PC-3 (cell line): Measurements from ENCODE around the gene PARP1. TPM values are rescaled to one million over a fixed set of nuclear protein-coding genes. Genes with fewer than 3 reads are reported as not detected.

Source experiments
- ATAC-seq: fragments of 200-7000 bp; cut with Tn5 transposase; 2 replicates; pipeline ENCODE4 v1.9.1; 2020; ENCODE audit warnings: mild to moderate bottlenecking, moderate library complexity
- BruUV-seq: library from RNA; stranded (reverse); fragments of 400-500 nt; replicated peaks from 2 replicates; lab custom pipeline; 2021; lab: Mats Ljungman, UMichigan
- CTCF ChIA-PET: fragments of 300-600 bp; sonication (Branson Sonifier 250); formaldehyde crosslinking; loops from one replicate; lab custom pipeline; 2022; ENCODE audit warnings: antibody characterized with exemption; lab: Charles Lee
- POLR2A ChIA-PET: fragments of 300-600 bp; sonication (Branson Sonifier 250); formaldehyde crosslinking; loops from one replicate; lab custom pipeline; 2022; ENCODE audit warnings: antibody characterized with exemption; ENCODE audit not compliant: unreplicated experiment; lab: Charles Lee
- DNase-seq: peaks from one replicate; pipeline ENCODE4 v3.0.0-alpha.2; 2015
- H2AFZ ChIP-seq: fragments of 300-600 bp; sonication (generic); 2 replicates; pipeline ENCODE4 v1.6.0; 2016; ENCODE audit warnings: antibody characterized with exemption, low read length
- H3F3A ChIP-seq: fragments of 300-600 bp; sonication (generic); one replicate; pipeline ENCODE4 v1.6.0; 2017; ENCODE audit warnings: antibody characterized with exemption, low read length, control low read depth, mild to moderate bottlenecking; ENCODE audit not compliant: unreplicated experiment
- H3K27ac ChIP-seq: fragments of 300-600 bp; sonication (generic); 2 replicates; pipeline ENCODE4 v1.5.1; 2016; ENCODE audit warnings: mild to moderate bottlenecking, low read length
- H3K27me3 ChIP-seq: fragments of 300-600 bp; sonication (generic); 2 replicates; pipeline ENCODE4 v1.6.1; 2016; ENCODE audit warnings: low read length, mixed read lengths
- H3K36me3 ChIP-seq: fragments of 300-600 bp; sonication (generic); 2 replicates; pipeline ENCODE4 v1.6.1; 2016; ENCODE audit warnings: low read depth, mixed run types, low read length, mixed read lengths
- H3K4me1 ChIP-seq: fragments of 300-600 bp; sonication (generic); 2 replicates; pipeline ENCODE4 v1.5.1; 2016; ENCODE audit warnings: low read length; ENCODE audit not compliant: insufficient read depth
- H3K4me2 ChIP-seq: fragments of 300-600 bp; sonication (generic); 2 replicates; pipeline ENCODE4 v1.6.0; 2016; ENCODE audit warnings: low read length
- H3K4me3 ChIP-seq: fragments of 300-600 bp; sonication (generic); 2 replicates; pipeline ENCODE4 v1.5.1; 2016; ENCODE audit warnings: mild to moderate bottlenecking, low read length, mixed read lengths
- H3K79me2 ChIP-seq: fragments of 300-600 bp; sonication (generic); 2 replicates; pipeline ENCODE4 v1.6.1; 2017; ENCODE audit warnings: low read length, mixed read lengths
- H3K9ac ChIP-seq: fragments of 300-600 bp; sonication (generic); 2 replicates; pipeline ENCODE4 v1.6.0; 2016; ENCODE audit warnings: mild to moderate bottlenecking, low read length
- H3K9me2 ChIP-seq: fragments of 300-600 bp; sonication (generic); replicated peaks from 2 replicates; pipeline ENCODE4 v1.6.1; 2016; ENCODE audit warnings: mixed run types, low read length, mixed read lengths
- H3K9me3 ChIP-seq: fragments of 300-600 bp; sonication (generic); 2 replicates; pipeline ENCODE4 v1.6.1; 2016; ENCODE audit warnings: low read length, mixed read lengths
- H4K20me1 ChIP-seq: fragments of 300-600 bp; sonication (generic); 2 replicates; pipeline ENCODE4 v1.6.1; 2016; ENCODE audit warnings: low read length, mixed read lengths
- EZH2 ChIP-seq: fragments of 300-600 bp; sonication (generic); IDR thresholded peaks from one replicate; pipeline ENCODE4 v1.6.1; 2017; ENCODE audit warnings: antibody characterized with exemption, mild to moderate bottlenecking, low read length; ENCODE audit not compliant: unreplicated experiment
- EZH2phosphoT487 ChIP-seq: fragments of 300-600 bp; sonication (generic); IDR thresholded peaks from 2 replicates; pipeline ENCODE4 v1.6.1; 2018; ENCODE audit warnings: mild to moderate bottlenecking, antibody characterized with exemption, low read length, borderline replicate concordance
- intact Hi-C: fragments of 100-400 bp; cut with micrococcal nuclease; formaldehyde crosslinking; loops from 2 replicates; pipeline ENCODE4 v1.9.0; 2023
- total RNA-seq: library from RNA; depleted of rRNA; stranded (reverse); fragments of >200 nt; gene quantifications from 2 replicates; pipeline ENCODE4 v1.2.3, GENCODE V29; 2014
- TF ChIP-seq, protein P1 (sequence below): fragments of 300-600 bp; sonication (generic); conservative IDR thresholded peaks from 2 replicates; pipeline ENCODE4 v1.5.1; 2017; ENCODE audit warnings: antibody characterized with exemption, low read depth, mild to moderate bottlenecking, low read length

PARP1 gene
- total RNA-seq, 1 experiment from 2014 or later = 538 TPM

GRCh38 chr1:226355669-226356551, 52.0 kb downstream of the PARP1 start:
- Histone ChIP-seq H2AFZ (no peak overlapping the region), H3K4me2 (no peak overlapping the region), H3K27me3 (no peaks in the 10 kb centered on the region), H4K20me1 (no peaks in the 10 kb centered on the region), H3F3A (no peaks in the 10 kb centered on the region), H3K4me3 (no peak overlapping the region), H3K4me1 (no peaks in the 10 kb centered on the region), H3K36me3 (peaks cover 36% of the 10 kb centered on the region), H3K9me2 (no peaks in the 10 kb centered on the region), H3K79me2 (no peaks in the 10 kb centered on the region), H3K9ac (no peak overlapping the region), H3K27ac (no peak overlapping the region), H3K9me3 (no peaks in the 10 kb centered on the region)
- intact Hi-C loops = no loop called here
- BruUV-seq = no TSS peak
- TF ChIP-seq EZH2 (no peak), EZH2phosphoT487 (no peak)
- TF ChIP-seq, protein P1, sequence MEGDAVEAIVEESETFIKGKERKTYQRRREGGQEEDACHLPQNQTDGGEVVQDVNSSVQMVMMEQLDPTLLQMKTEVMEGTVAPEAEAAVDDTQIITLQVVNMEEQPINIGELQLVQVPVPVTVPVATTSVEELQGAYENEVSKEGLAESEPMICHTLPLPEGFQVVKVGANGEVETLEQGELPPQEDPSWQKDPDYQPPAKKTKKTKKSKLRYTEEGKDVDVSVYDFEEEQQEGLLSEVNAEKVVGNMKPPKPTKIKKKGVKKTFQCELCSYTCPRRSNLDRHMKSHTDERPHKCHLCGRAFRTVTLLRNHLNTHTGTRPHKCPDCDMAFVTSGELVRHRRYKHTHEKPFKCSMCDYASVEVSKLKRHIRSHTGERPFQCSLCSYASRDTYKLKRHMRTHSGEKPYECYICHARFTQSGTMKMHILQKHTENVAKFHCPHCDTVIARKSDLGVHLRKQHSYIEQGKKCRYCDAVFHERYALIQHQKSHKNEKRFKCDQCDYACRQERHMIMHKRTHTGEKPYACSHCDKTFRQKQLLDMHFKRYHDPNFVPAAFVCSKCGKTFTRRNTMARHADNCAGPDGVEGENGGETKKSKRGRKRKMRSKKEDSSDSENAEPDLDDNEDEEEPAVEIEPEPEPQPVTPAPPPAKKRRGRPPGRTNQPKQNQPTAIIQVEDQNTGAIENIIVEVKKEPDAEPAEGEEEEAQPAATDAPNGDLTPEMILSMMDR = no peak
- DNase-seq (no peak), ATAC-seq (no peak)
- CTCF ChIA-PET = no interaction called here
- POLR2A ChIA-PET = no interaction called here

GRCh38 chr1:226355016-226355415, 52.9 kb downstream of the PARP1 start:
- no peaks in the 10 kb centered on the region for H3K4me1 ChIP-seq
- H3K9me3 ChIP-seq = no peaks in the 10 kb centered on the region
- H3K27ac ChIP-seq = no peak overlapping the region
- no peak overlapping the region for H3K4me3 ChIP-seq
- POLR2A ChIA-PET = no interaction called here
- no peaks in the 10 kb centered on the region for H3F3A ChIP-seq
- H3K79me2 ChIP-seq = no peaks in the 10 kb centered on the region
- no peak for TF ChIP-seq EZH2
- TF ChIP-seq EZH2phosphoT487 = no peak
- TF ChIP-seq, protein P1 = no peak
- DNase-seq (no peak), ATAC-seq (no peak)
- H2AFZ ChIP-seq = no peak overlapping the region
- H3K9ac ChIP-seq = no peak overlapping the region
- H3K4me2 ChIP-seq = no peak overlapping the region
- H3K36me3 ChIP-seq = peaks cover 29% of the 10 kb centered on the region
- BruUV-seq = no TSS peak
- intact Hi-C loops = no loop called here
- no peaks in the 10 kb centered on the region for H3K27me3 ChIP-seq
- no peaks in the 10 kb centered on the region for H4K20me1 ChIP-seq
- CTCF ChIA-PET = no interaction called here
- no peaks in the 10 kb centered on the region for H3K9me2 ChIP-seq
